22Rv1 (cell line): Measurements from ENCODE around the gene ANXA11.

Experiments
- H3K27ac ChIP-seq: fragments of 450-650 bp; 2 replicates; pipeline ENCODE4 v1.5.1; 2017
- CTCF ChIP-seq: fragments of 450-650 bp; IDR thresholded peaks from 2 replicates; pipeline ENCODE4 v1.5.1; 2017; ENCODE audit warnings: mild to moderate bottlenecking
- ZFX ChIP-seq: fragments of 450-650 bp; IDR thresholded peaks from 2 replicates; pipeline ENCODE4 v1.6.1; 2017; ENCODE audit warnings: antibody characterized with exemption, borderline replicate concordance

The ANXA11 gene

GRCh38 chr10:80184291-80184690, 21.0 kb downstream of the ANXA11 start:
- TF ChIP-seq CTCF (no peak), ZFX (no peak)
- no peak overlapping the region for H3K27ac ChIP-seq

GRCh38 chr10:80183436-80183835, 21.9 kb downstream of the ANXA11 start:
- no peak overlapping the region for H3K27ac ChIP-seq
- TF ChIP-seq ZFX (no peak), CTCF (no peak)

GRCh38 chr10:80182986-80183385, 22.4 kb downstream of the ANXA11 start:
- no peak overlapping the region for H3K27ac ChIP-seq
- TF ChIP-seq CTCF (no peak), ZFX (no peak)

- no peak overlapping the region for H3K27ac ChIP-seq
- TF ChIP-seq ZFX (no peak), CTCF (no peak)
These were observed 27.3 kb downstream of the ANXA11 start for GRCh38 chr10:80177781-80178636.

- TF ChIP-seq ZFX = no peak
- TF ChIP-seq CTCF = no peak
- no peak overlapping the region for H3K27ac ChIP-seq
These were observed 28.8 kb downstream of the ANXA11 start for GRCh38 chr10:80176526-80176925.

- TF ChIP-seq CTCF = no peak
- TF ChIP-seq ZFX = no peak
- H3K27ac ChIP-seq = no peak overlapping the region
These were observed 30.5 kb downstream of the ANXA11 start for GRCh38 chr10:80174641-80175395.

- H3K27ac ChIP-seq = 0 out of 2 replicates have a peak overlapping the region, but pooled peaks have one; percentile 26
- TF ChIP-seq CTCF = no peak
- no peak for TF ChIP-seq ZFX
These were observed 31.9 kb downstream of the ANXA11 start for GRCh38 chr10:80173466-80173865.
